A204.1 (cell line): ENCODE results near the gene FERMT2.

Experiments used
- FAIRE-seq: peaks from 2 replicates; lab custom pipeline; 2012; peaks lifted over from hg19 to GRCh38; lab: Jason Lieb, UNC

Gene FERMT2

GRCh38 chr14:52862632-52863333 is 88.1 kb downstream of the FERMT2 start:
- FAIRE-seq, result peak; percentile 14

DNA sequence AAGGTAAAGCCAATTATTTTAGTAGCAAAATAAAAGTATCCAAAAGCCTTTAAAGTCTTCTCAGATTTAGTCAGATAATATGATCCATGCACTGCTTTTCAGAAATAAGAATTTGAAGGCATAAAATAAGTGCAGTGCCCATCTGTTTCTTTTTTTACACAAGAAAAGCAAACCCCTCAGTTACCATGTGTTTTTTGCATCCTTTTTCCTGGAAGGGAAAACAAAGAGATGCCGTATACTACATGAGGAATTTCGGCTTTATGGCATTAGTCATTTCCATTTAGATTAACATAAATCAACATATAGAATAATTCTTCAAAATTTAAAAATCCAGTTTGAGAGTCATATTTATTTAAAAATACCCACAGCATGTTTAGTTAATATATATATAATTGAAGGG is 89.4 kb downstream of the FERMT2 start:
- no peak for FAIRE-seq

DNA sequence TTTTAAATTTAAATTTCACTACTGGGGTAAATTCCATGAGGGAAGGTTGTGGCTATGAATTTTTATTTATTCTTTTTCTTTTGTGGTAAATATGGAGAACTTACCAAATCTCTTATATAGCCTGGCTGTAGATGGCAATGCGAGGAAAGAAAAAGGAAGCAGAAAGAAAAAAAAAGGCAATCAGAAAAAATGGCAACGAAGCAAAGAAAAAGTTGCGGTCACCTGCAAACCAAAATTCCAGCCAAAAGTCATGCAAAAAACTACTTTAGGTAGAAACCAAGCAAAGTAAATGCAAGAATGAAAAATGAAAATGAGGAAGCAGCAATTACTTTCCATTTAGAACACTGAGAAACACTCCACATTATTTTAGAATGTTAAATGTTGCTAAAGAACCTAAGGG is 89.9 kb downstream of the FERMT2 start:
- no peak for FAIRE-seq

- FAIRE-seq, result no peak
Measured at GRCh38 chr14:52860209-52860608, 90.6 kb downstream of the FERMT2 start.

DNA sequence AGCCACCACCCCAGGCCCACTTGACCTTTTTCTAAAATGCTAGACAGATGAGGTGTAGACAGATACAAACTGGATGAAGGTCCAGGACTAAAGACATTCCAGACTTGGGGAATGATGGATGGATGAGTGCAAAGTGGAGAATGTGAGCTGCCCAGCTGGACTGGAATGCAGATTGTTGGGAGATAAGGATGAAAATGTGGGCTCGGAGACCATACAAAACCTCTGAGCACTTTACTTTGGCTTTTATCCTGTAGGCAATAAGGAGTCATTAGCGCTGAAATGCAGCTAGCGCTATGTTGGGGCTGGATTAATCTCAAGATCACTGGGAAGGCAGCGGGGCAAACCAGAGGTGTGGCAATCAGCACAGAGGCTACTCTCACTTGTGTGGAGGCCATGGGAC is 94.7 kb downstream of the FERMT2 start:
- no peak for FAIRE-seq

GRCh38 chr14:52853522-52853854 is 97.4 kb downstream of the FERMT2 start:
- FAIRE-seq, result no peak

DNA sequence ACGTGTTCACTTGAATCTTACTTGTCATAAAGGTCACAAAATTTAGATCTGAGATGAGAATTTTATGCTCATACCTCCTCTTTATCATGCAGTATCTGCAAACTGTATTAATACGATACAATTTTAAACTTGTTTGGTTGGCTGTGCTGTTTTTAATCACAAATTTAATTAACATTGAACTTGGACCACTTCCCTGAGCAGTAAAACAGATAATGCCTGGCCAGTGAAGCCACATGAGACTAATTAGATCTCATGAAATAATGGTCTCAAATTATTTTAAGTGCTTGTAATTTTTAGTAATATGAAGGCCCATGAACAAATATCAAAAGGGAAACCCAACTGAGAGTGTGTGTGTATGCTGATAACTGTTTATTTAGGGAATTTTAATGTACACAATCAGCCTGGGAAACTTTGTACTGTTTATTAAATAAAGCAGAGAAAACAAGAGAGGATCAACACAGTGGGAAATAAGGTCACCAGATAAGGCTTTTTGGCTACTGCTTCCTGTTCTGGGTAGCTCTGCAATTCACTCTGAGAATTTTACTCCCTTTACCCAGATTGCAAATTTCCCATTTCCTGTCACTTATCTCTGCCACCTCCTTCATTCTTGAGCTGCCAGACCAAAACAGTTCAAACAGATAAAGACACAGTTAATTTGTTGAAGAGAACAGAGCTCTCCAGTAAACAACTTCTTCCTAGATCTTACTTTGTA is 97.9 kb downstream of the FERMT2 start:
- no peak for FAIRE-seq

DNA sequence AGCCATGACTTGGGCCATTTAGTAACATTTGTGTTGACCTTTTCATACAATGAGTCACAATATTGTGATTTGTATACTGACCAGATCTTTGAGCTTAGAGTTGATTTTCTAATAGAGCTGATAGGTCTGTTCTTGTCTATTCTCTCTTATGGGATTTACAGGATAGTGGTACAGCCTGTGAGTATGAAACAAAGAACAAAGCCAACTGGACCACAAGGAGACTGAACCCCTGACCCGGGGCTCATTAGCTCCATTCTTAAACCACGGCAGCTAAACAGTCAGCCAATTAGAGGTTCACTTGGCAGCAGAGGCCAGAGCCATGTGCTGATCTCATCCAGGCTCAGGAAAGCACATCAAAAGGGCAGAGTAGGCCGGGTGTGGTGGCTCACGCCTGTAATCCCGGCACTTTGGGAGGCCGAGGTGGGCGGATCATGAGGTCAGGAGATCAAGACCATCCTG is 100.4 kb downstream of the FERMT2 start:
- FAIRE-seq, result no peak

DNA sequence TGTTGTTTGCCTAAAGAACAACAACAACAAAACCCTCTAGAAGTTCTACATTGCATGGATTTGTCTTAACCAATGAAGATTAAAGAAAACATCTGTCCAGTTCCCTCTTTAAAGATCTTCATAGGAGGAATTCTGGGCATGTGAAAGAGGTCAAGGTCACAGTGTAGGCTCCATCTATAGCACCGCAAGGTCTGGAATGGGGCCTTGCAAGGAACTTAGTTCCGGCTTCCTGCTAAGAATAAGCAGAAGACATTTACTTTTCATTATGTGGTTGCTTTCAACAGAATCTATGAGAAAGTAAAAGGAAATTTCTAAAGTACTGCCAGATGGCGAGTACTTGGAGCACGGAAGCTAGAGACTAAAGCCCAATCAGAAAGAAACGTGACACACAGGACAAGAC is 102.2 kb downstream of the FERMT2 start:
- FAIRE-seq, result no peak

DNA sequence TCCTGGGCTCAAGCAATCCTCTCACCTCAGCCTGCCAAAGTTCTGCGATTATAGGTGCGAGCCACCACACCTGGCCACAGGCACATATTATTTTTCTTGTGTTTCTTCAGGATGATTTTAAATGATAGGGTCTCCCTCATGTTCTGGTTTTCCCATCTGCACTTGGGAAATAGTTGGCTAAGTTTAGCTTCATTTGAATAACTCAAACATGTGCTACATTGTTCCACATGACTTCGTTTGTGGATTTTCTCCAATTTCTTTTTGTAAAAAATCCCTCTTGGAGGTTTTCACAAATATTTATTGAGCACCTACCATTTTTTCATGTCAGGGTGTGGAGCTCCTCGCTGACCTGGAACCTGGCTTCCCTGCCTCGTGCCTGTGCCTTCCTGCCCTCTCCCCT is 104.3 kb downstream of the FERMT2 start:
- FAIRE-seq, result no peak

GRCh38 chr14:52845081-52845480 is 105.8 kb downstream of the FERMT2 start:
- no peak for FAIRE-seq

DNA sequence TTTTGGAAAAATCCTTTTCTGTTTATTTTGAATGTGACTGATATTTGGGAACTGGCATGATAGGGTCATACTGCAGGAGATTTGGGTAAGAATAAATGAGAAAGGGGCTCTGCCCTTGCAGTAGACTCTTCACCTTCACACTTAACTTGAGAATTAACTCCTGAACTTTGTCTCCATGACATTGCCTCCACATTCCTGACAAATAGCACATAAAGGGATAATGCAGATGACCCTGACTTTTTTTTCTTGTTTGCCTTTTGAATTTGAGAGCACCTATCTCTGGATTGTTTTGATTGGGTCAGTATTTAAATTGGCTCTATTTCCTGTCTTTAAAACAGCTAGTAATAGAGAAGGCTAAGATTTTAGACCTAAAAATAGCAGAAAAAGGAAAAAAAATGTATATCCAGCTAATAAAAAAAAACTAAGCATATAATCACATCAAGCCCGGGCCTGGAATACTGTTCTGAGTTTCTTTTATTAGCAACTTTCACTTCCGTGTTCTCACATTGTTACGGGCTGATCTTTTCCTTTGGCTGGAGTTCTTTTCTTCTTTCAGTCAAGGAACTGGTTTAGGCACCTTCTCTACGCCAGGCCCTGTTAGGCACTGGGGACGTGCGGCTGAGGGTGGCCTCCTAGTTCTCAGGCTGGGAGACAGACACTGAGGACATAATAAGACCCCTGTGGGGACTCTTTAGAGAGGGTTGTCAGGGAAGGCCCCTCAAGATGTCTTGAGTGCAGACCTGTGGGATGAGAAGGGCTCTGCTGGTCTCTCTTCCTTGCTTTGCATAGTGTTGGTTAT is 106.4 kb downstream of the FERMT2 start:
- no peak for FAIRE-seq

- no peak for FAIRE-seq
Measured at GRCh38 chr14:52840877-52841276, 110.0 kb downstream of the FERMT2 start.

DNA sequence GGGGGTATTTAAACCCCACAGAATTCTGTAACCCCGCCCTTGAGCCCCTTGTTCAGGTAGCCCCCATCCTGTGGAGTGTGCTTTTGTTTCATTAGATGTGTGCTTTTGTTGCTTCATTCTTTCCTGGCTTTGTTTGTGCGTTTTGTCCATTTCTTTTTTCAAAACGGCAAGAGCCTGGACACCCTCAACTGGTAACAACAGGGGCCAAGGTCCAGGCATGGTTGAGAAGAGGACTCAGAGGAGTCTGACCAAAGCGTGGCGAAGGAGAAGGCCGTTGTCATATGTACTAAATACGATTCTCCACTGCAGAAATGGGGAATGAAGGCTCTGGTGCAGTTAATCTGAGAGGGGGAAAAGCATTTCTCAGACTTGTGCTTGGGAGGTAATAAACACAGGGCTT is 113.4 kb downstream of the FERMT2 start:
- no peak for FAIRE-seq

DNA sequence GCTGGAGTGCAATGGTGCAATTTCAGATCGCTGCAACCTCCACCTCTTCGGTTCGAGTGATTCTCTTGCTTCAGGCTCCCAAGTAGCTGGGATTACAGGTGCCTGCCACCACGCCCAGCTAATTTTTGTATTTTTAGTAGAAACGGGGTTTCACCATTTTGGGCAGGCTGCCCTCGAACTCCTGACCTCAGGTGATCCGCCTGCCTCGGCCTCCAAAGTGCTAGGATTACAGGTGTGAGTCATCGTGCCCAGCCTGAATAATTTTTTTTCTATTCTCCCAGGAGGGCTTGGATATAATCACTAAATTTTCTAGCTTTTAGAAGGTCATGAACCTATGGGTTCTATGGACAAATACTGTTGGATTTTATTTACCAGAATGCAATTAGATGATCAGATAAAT is 114.8 kb downstream of the FERMT2 start:
- no peak for FAIRE-seq

DNA sequence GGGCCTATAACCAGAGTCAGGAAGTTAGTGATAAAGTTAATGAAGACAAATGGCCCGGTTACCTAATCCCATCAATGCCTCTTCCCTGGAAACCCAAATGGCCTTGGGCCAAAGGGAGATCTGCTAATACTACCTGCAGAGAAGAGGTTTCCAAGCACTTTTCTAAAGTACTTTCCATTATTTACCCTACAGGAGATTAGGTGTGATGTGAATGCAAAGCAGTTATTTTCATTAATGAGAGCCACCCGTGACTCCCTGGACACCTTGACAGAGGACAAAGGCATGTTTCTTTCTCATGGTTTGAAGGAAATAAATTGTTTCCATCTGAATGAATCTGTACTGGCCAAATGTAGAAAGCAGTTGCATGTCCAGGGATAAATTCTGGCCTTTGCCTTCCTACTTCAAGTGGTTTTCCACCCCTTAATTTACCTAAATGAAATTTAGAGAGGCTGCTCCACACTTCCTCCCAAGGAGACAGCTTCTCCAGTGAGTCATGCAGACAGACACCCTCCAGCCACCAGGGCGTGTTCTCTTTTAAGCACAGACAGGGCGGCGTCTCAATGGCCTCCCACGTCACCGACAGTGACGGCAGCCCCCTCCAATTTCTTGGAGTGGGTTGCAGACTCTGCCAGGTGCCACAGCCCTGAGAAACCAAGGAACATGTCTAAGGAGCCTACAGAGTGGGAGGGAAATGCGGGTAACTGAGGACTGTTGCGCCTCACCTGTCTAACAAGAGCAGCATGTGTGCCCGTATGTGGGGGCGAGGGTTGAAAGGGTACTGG is 115.5 kb downstream of the FERMT2 start:
- no peak for FAIRE-seq

- peak; percentile 68 for FAIRE-seq
Measured at GRCh38 chr14:52834440-52834842, 116.4 kb downstream of the FERMT2 start.

GRCh38 chr14:52833891-52834290 is 117.0 kb downstream of the FERMT2 start:
- FAIRE-seq, result no peak

GRCh38 chr14:52829527-52830185 is 121.2 kb downstream of the FERMT2 start:
- FAIRE-seq, result no peak

DNA sequence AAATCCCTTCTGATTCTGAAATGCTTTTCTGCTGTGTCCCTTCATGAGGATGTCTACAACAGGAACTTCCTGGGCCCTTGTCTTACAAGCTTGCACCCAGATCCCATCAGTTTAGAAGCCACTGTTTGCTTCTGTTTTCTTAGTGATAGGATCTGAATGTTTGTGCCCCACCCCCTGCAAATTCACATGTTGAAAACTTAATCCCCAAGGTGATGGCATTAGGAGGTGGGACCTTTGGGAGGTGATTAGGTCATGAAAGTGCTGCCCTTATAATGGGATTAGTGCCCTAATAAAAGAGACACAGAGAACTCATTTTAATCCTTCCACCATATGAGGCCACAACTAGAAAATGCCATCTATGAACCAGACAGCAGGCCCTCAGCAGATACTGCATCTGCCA is 123.4 kb downstream of the FERMT2 start:
- no peak for FAIRE-seq

GRCh38 chr14:52825085-52825484 is 125.8 kb downstream of the FERMT2 start:
- no peak for FAIRE-seq

GRCh38 chr14:52824462-52824861 is 126.4 kb downstream of the FERMT2 start:
- no peak for FAIRE-seq
